Measurements from ENCODE around the gene PKMYT1.

GRCh38 chr16:3023415-3023668 is 43.1 kb upstream of the PKMYT1 start:
- TF ChIP-seq POLR2A (IDR thresholded peaks at IDR 0.05): no peak
- TF ChIP-seq CTCF (IDR thresholded peaks at IDR 0.05): no peak

All from right lobe of liver (tissue), 4 donors.